Stimulated activated naive CD8-positive, alpha-beta T cell treated with anti-CD3 and anti-CD28 coated beads, Interleukin-15, amount 100 ng/mL, for 72 hours (primary cell): ENCODE data around the gene TTC39C.
A peak's percentile ranks its signal among the peaks of the same experiment; 100 is the strongest.
"Not testable (repeated sequence)": the region's sequence is repeated elsewhere in the genome, so short reads cannot be mapped to it uniquely, and the experiment has no call there.

Experiments
- ATAC-seq: fragments of 150-1000 bp; cut with Tn5 transposase; 2 replicates; pipeline ENCODE4 v1.10.0; 2021; ENCODE audit warnings: mild to moderate bottlenecking, moderate library complexity
- DNase-seq, 2 donors: peaks; one replicate each; pipeline ENCODE4 v3.0.0; 2021 to 2022
- H3K27ac Mint-ChIP-seq, 2 donors: one replicate each; pipeline ENCODE4 v1.8.0; 2022; ENCODE audit warnings: mild to moderate bottlenecking in 2 of 2, mixed read lengths in 2 of 2, moderate library complexity in 2 of 2
- H3K27me3 Mint-ChIP-seq: one replicate; pipeline ENCODE4 v1.8.0; 2022; ENCODE audit warnings: mixed read lengths
- H3K4me1 Mint-ChIP-seq: one replicate; pipeline ENCODE4 v1.8.0; 2022; ENCODE audit warnings: mild to moderate bottlenecking, mixed read lengths
- H3K4me3 Mint-ChIP-seq, 2 donors: one replicate each; pipeline ENCODE4 v1.8.0; 2022; ENCODE audit warnings: mild to moderate bottlenecking in 2 of 2, mixed read lengths in 2 of 2, moderate library complexity in 1 of 2
- H3K9me3 Mint-ChIP-seq, 2 donors: one replicate each; pipeline ENCODE4 v1.8.0; 2022; ENCODE audit warnings: mixed read lengths in 2 of 2

Gene TTC39C

DNA sequence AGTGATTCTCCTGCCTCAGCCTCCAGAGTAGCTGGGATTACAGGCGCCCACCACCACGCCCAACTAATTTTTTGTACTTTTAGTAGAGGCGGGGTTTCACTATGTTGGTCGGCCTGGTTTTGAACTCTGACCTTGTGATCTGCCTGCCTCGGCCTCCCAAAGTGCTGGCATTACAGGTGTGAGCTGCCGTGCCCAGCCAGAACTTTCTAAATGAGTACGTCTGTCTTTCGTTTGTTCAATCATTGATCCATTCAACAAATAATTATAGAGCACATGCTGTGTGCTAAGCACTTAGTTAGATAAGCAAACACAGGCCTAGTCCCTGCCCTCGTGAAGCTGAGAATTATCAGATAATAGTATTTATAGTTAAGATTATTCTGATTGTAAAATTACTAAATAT lies 56.5 kb downstream of the TTC39C start:
- no peak overlapping the region for H3K27ac Mint-ChIP-seq
- DNase-seq (no peak), ATAC-seq (no peak)
- H3K4me3 Mint-ChIP-seq: no peak overlapping the region
- peaks cover 40% of the 10 kb centered on the region for H3K4me1 Mint-ChIP-seq
- H3K27me3 Mint-ChIP-seq: no peaks in the 10 kb centered on the region
- peaks cover 5 to 7% of the 10 kb centered on the region in 2 donors for H3K9me3 Mint-ChIP-seq

DNA sequence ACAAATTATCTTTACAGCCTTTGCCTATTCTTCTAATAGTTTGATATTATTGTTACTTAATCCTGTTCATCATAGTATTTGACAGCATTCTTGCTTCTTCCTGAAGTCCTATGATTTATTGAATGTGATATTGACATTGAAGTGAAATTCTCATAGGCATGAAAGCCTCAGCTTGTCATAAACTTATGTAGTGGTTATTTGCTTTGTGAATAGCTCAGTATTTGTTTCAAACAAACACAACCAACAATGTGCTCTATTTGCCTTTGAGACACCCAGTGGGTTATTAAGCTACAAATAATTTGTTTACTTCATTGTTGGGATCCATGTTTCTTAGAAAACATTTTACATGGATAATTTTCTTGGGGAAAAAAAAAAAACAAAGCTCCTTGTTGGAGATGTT lies 57.2 kb downstream of the TTC39C start:
- ATAC-seq: no peak
- DNase-seq: no peak
- H3K9me3 Mint-ChIP-seq: peaks cover 5 to 7% of the 10 kb centered on the region in 2 donors
- peaks cover 40% of the 10 kb centered on the region for H3K4me1 Mint-ChIP-seq
- no peaks in the 10 kb centered on the region for H3K27me3 Mint-ChIP-seq
- no peak overlapping the region for H3K4me3 Mint-ChIP-seq
- H3K27ac Mint-ChIP-seq: no peak overlapping the region

DNA sequence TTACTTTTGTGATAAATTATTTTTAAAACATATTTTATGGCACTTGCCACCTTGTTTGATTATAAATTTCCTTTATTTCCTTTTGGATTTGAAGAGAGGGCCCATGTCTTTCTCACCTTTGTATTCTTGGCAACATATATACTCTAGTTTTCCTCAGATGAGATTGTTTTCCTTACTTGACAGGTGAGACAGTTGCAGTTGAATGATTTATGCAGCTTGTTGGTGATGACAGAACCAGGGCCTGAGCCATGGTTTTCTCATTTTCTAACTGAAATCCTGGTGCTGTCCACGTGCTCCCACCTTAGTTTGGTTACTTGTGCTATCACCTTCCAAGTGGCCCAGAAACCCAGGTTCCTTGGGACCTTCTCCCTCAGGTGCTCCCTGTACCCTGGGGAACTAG lies 58.2 kb downstream of the TTC39C start:
- ATAC-seq (no peak), DNase-seq (no peak)
- Mint-ChIP-seq H3K27me3 (no peaks in the 10 kb centered on the region), H3K27ac (no peak overlapping the region), H3K9me3 (peaks cover 5 to 7% of the 10 kb centered on the region in 2 donors), H3K4me3 (no peak overlapping the region), H3K4me1 (peaks cover 44% of the 10 kb centered on the region)

DNA sequence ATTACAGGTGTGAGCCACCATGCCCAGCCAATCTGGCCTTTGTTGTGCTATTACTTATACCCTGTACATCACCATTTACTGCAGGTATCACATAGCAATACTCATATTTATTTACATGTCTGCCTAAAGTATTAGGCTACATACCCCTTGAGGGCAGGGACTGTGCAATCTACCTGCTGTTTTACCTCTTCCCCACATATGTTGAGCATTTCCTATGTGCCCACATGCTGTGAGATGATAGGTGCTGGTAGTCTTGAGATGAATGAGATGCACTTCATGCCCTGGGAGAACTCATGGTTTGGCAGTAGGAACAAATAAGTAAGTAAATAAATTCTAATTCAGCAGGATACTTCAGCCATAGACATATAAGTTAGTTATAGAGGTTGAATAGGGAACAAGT lies 59.2 kb downstream of the TTC39C start:
- Mint-ChIP-seq H3K9me3 (peaks cover 5 to 7% of the 10 kb centered on the region in 2 donors), H3K4me1 (peaks cover 50% of the 10 kb centered on the region), H3K27me3 (no peaks in the 10 kb centered on the region), H3K4me3 (no peak overlapping the region), H3K27ac (peak overlapping the region in 1 of 2 donors; percentile 16)
- ATAC-seq (no peak), DNase-seq (no peak)

DNA sequence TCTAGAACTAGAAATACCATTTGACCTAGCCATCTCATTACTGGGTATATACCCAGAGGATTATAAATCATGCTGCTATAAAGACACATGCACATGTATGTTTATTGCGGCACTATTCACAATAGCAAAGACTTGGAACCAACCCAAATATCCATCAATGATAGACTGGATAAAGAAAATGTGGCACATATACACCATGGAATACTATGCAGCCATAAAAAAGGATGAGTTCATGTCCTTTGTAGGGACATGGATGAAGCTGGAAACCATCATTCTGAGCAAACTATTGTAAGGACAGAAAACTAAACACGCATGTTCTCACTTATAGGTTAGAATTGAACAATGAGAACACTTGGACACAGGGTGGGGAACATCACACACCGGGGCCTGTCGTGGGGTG lies 60.2 kb downstream of the TTC39C start:
- DNase-seq, H3K27ac Mint-ChIP-seq, H3K4me3 Mint-ChIP-seq, H3K27me3 Mint-ChIP-seq, ATAC-seq, H3K9me3 Mint-ChIP-seq: not testable (repeated sequence)
- H3K4me1 Mint-ChIP-seq: peaks cover 45% of the 10 kb centered on the region

DNA sequence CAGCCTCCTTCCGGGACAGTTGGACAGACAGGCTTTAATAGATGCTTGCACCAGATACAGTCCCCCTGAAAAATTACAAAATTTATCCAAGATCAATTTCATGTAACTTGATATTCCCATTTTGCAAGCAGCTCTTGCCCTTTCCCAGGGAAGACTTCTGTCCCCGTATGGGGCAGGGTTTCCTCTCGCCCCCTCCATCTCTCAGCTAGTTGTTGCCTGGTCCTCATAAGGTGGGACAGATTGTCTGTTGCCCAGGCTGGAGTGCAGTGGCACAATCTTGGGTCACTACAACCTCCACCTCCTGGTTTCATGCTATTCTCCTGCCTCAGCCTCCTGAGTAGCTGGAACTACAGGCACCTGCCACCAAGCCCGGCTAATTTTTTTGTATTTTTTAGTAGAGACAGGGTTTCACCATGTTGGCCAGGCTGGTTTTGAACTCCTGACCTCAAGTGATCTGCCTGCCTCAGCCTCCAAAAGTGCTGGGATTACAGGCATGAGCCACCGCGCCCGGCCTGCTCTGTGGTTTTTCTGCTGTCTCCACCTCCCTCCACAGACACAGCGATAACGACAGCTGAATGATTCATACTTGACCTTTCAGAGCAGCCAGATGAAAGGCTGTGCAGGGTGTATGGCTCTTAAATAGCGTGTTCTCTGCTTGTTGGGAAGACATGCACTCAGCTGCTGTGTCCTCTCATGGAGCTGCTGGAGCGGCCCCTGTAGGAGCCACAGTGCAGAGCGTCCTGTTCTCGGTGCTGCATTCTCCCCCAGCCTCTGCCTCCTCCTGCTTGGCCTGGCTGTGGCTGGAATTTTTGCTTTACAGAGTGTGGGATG lies 61.4 kb downstream of the TTC39C start:
- Mint-ChIP-seq H3K4me1 (peaks cover 51% of the 10 kb centered on the region), H3K27me3 (no peaks in the 10 kb centered on the region), H3K9me3 (peaks cover 5 to 7% of the 10 kb centered on the region in 2 donors), H3K4me3 (peak overlapping the region; percentile 8 to 67), H3K27ac (peak overlapping the region; percentile 81 to 85)
- ATAC-seq (peak; percentile 100), DNase-seq (peak; percentile 75 to 89)

DNA sequence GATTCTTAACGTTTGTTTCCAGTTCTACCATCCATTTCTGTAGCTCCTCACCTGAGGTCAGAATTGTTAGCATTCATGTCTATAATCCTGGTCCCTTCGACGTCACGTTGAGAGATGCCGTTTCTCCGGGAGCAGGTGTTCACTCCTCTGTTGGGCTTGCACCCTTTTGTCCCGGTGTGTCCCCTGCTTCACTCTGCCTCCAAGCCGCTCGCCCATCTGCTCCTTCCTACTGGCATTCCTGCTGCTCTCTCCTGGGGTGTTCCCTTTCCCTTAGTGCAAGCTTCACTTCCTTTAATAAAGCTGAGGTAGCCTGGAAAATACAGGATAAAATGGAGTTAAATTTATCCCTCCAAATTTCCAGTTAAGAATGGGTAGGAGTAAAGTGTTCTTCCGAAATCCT lies 62.4 kb downstream of the TTC39C start:
- ATAC-seq: no peak
- peaks cover 54% of the 10 kb centered on the region for H3K4me1 Mint-ChIP-seq
- peak overlapping the region in 1 of 2 donors; percentile 48 for H3K27ac Mint-ChIP-seq

DNA sequence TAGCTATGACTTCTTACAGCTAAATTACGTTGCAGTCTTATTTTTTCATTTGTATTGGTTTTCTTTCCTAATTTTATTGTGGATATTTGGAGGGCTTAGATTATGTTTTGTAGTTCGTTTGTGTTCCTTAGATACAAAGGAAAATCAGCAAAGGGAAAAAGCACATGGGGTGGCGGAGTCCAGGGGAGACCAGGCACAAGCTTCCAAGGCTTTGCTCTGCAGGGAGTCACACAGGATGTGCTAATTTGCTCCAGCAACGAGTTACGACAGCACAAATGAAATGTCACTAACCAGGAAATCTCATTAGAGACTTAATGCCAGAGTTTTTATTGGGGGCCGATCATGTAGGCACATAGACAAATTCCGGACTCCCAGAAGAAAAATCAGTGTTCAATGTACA lies 63.8 kb downstream of the TTC39C start:
- Mint-ChIP-seq H3K27me3 (no peaks in the 10 kb centered on the region), H3K27ac (peak overlapping the region in 1 of 2 donors; percentile 28), H3K4me3 (no peak overlapping the region), H3K9me3 (peaks cover 5 to 7% of the 10 kb centered on the region in 2 donors), H3K4me1 (peaks cover 62% of the 10 kb centered on the region)
- DNase-seq (no peak), ATAC-seq (no peak)

More for the DNA sequence above, 62.4 kb downstream of the TTC39C start:
- H3K4me3 Mint-ChIP-seq: no peak overlapping the region
- DNase-seq: no peak
- peaks cover 5 to 7% of the 10 kb centered on the region in 2 donors for H3K9me3 Mint-ChIP-seq
- H3K27me3 Mint-ChIP-seq: no peaks in the 10 kb centered on the region

DNA sequence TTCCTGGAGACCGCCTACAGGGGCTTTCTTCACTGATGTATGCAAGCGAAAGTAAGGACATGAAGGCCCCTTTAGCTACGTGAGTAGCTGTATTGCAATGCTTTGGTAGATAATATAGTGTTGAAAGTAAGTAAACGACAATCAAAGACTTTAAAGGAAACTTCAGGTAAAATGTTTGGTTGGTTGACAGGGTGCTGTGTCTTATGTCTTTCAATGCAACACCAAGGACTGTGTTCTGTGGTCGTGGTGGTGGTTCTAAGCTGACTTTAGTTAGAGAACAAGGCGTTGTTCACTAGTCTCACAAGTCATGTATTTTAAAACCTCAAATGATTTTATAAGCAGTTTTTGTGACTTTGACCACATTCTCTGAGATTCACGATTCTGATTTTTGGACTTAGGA lies 66.3 kb downstream of the TTC39C start:
- no peak for DNase-seq
- Mint-ChIP-seq H3K9me3 (no peaks in the 10 kb centered on the region), H3K27me3 (no peaks in the 10 kb centered on the region), H3K27ac (peak overlapping the region in 1 of 2 donors; percentile 80), H3K4me3 (peak overlapping the region; percentile 39 to 51), H3K4me1 (peaks cover 56% of the 10 kb centered on the region)
- ATAC-seq: peak; percentile 50

DNA sequence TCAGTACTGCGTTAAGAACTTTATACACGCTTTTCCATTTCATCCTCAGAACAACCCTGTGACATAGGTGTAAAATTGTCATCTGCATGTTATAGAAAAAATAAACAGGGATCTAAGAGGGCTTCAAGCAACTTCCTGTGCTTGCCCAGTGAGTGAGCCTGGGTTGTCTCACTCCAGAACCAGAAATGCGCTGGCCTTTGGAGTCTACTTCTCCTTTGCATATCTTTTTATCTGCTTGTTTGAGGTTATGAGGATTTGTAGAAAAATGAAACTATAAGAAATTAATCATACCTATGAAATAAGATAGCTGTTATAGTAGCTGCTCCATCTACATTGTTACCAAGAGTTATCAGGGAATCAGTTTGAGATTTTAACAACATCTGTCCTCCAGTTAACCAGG lies 69.0 kb downstream of the TTC39C start:
- Mint-ChIP-seq H3K27me3 (no peaks in the 10 kb centered on the region), H3K27ac (no peak overlapping the region), H3K4me1 (peaks cover 42% of the 10 kb centered on the region), H3K9me3 (no peaks in the 10 kb centered on the region), H3K4me3 (no peak overlapping the region)
- no peak for DNase-seq
- ATAC-seq: no peak

DNA sequence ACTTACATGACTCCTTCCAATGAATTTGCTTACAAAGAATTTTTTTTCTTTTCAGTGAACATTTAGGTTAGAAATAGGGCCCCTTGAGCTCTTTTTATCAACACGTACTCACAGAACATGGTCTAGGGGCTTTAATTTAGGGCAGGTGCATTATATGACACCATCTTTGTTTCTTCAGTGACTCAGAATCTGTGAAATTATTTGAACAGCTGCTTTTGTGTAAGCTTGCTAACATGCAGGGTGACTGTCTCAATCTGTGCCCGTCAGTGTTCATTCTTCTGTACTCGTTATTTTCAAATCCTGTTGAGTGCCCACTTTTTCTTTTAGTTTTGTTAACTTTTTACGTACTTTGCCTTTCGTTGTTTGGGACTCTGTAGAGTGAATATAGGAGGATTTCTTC lies 71.5 kb downstream of the TTC39C start:
- Mint-ChIP-seq H3K27me3 (no peaks in the 10 kb centered on the region), H3K4me1 (peaks cover 35% of the 10 kb centered on the region), H3K4me3 (no peak overlapping the region), H3K27ac (no peak overlapping the region), H3K9me3 (no peaks in the 10 kb centered on the region)
- ATAC-seq (no peak), DNase-seq (no peak)

DNA sequence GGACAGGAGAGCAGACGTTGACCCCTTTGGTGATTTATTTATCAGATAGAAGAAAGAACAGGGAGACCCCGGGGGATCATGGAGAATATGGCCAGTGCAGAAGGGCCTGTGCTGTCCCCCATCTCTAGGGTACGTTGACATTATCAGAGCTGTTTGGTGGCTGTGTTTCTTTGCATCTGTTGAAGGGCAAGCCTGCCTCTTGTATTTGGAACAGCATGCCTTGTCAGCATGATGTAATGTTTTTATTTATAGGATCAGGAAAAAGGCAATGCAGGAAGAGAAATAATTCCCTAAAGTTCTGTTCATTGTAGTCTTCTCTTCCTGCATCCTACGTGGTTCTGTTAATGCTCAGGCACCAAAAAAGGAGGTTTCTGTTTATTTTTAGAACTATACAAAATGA lies 74.5 kb downstream of the TTC39C start:
- H3K4me1 Mint-ChIP-seq: peaks cover 28% of the 10 kb centered on the region
- no peak for DNase-seq

DNA sequence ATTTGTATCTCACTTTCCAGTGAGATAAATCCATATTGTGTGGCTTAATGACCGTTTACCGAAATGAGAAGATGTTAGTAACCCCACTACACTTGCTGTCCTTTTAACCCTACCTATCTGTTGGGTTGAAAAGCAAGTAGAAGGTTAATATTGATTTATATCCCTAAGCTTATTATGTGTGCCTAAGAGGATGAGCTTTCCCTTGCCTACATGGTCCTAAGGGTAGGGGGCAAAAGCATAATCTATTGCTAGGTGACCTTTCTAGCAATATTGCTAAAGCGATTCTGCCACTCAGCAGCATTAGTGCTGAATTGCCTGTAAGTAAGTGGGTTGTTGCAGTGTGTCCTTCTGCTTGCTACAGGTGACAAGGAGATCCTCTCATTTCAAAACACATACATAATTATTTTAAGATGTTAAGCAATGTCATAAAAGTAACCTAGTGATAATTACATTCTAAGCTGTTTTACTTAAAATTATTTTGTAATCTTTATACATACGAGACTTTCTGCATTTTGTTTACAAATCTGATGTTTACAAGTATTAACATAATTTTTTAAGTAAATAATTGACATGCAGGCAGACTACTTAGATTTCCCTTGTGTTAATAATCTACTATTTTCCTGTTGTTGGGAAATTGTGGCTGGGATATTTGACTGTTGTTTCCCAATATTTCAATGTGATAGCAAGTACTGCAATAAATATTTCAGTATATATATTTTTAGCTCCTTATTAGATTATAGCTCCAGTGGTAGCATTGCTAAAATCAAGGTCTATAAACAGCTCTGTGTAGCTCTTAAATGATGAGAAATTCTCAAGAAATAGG lies 75.2 kb downstream of the TTC39C start:
- no peak for DNase-seq
- Mint-ChIP-seq H3K4me1 (peaks cover 33% of the 10 kb centered on the region), H3K27ac (no peak overlapping the region), H3K9me3 (no peaks in the 10 kb centered on the region), H3K27me3 (no peaks in the 10 kb centered on the region), H3K4me3 (no peak overlapping the region)
- no peak for ATAC-seq

More for the DNA sequence above, 74.5 kb downstream of the TTC39C start:
- Mint-ChIP-seq H3K27ac (no peak overlapping the region), H3K4me3 (no peak overlapping the region), H3K27me3 (no peaks in the 10 kb centered on the region), H3K9me3 (no peaks in the 10 kb centered on the region)
- no peak for ATAC-seq

DNA sequence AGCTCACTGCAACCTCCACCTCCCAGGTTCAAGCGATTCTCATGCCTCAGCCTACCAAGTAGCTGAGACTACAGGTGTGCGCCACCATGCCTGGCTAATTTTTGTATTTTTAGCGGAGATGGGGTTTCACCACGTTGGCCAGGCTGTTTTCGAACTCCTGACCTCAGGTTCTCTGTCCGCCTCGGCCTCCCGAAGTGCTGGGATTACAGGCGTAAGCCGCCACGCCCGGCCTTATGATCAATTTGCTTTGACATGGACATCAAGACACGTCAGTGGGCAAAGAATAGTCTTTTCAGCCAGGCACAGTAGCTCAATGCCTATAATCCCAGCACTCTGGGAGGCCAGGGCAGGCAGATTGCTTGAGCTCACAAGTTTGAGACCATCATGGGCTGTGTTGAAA lies 76.3 kb downstream of the TTC39C start:
- DNase-seq (no peak), ATAC-seq (no peak)
- H3K27me3 Mint-ChIP-seq: no peaks in the 10 kb centered on the region
- H3K4me3 Mint-ChIP-seq: no peak overlapping the region
- peaks cover 33% of the 10 kb centered on the region for H3K4me1 Mint-ChIP-seq
- H3K9me3 Mint-ChIP-seq: no peaks in the 10 kb centered on the region
- no peak overlapping the region for H3K27ac Mint-ChIP-seq

DNA sequence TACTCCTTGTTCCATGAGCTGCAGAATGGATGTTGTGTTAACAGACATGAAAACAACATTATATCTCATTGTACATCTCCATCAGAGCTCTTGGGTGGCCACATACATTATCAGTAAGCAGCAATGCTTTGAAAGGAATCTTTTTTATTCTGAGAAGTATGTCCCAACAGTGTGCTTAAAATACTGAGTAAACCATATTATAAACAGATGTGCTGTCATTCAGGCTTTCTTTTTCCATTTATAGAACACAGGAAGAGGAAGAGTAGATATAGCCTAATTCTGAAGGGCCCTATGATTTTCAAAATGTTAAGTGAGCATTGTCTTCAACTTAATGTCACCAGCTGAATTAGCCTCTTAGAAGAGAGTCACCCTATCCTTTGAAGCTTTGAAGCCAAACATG lies 80.0 kb downstream of the TTC39C start:
- Mint-ChIP-seq H3K4me3 (no peak overlapping the region), H3K27me3 (no peaks in the 10 kb centered on the region), H3K27ac (no peak overlapping the region), H3K4me1 (peaks cover 19% of the 10 kb centered on the region), H3K9me3 (no peaks in the 10 kb centered on the region)
- no peak for DNase-seq
- no peak for ATAC-seq

DNA sequence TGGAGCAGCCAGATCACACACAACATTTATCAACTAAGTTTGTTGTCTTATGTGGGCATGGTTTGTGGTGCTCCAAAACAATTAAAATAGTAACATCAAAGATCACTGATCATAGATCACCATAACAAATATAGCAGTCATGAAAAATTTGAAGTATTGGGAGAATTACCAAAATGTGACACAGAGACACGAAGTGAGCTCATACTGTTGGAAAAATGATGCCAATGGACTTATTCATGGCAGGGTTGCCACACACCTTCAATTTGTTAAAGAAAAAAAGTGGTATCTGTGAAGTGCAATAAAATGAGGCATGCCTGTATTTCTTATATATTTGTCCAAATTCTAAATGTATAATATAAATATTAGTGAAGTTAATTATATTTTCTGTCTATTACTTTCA lies 81.4 kb downstream of the TTC39C start:
- no peak overlapping the region for H3K27ac Mint-ChIP-seq
- H3K4me3 Mint-ChIP-seq: no peak overlapping the region
- H3K9me3 Mint-ChIP-seq: no peaks in the 10 kb centered on the region
- no peaks in the 10 kb centered on the region for H3K27me3 Mint-ChIP-seq
- ATAC-seq: no peak
- no peak for DNase-seq
- peaks cover 24% of the 10 kb centered on the region for H3K4me1 Mint-ChIP-seq
